HG02870 (cell line): ENCODE results near the gene LGI4.
"Not testable (repeated sequence)": the region's sequence is repeated elsewhere in the genome, so short reads cannot be mapped to it uniquely, and the experiment has no call there.

Experiments used
- ATAC-seq: cut with Tn5 transposase; IDR thresholded peaks from one replicate; pipeline ENCODE4 v1.9.1; 2021; ENCODE audit warnings: mild to moderate bottlenecking, moderate library complexity; ENCODE audit not compliant: unreplicated experiment

Gene LGI4

DNA sequence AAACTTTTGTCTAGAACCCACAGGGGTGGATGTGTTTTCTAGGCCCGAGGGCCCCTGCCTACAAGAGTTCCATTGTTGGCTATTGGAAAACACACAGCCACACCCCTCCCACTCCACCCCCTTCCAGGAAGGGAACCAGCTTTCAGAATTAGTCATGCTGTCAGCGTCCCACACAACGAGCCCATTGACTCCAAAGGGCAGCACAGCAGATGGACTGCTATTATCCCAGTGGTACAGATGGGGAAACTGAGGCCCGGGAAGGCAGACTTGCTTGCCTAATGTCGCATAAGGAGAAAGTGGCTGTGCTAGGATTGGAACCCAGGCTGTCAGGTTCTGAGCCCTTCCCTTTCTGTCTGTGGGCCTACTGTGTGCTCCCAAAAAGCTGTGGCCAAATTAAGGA lies 27.3 kb downstream of the LGI4 start:
- ATAC-seq: no peak

DNA sequence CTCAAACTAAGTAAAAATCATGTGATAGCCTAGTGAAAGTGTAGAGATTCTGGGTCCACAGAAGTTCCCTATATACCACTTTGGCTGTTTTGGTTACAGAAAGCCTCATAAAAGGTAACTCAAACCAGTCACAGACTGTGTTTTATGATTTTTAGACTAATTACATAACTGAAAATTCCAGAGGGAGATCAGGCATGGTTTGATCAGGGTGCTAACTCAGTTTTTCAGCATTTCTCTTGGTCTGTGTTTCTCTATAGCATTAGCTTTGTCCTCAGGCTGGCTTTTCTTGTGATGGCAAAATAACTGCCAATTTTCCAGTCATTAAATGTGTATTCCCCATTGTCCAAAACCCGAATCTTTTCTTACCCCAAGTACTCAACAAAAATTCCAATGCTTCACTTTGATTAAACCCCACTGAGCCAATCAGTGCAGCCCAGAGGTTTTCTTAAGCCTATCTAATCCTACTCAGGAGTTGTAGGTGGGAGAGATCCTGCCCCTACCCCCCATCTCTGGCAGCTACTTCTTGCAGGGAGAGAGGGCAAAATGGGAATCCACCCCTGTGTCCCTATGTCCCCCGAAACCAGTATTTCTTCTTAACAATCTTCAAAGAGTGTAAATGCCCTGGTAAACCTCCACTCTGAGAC lies 27.8 kb downstream of the LGI4 start:
- ATAC-seq: no peak

DNA sequence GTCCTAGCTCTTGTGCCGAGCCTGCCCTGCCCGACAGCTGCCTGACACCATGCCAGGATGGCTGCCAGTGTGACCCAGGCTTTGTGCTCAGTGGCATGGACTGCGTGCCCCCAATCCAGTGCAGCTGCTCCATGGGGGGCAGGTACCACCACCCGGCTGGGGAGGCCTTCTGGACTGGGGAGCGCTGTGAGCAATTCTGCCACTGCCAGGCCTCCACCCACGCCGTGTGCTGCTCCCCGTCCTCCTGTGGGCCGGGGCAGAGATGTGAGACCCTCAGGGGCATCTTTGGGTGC lies 28.6 kb downstream of the LGI4 start:
- ATAC-seq: no peak

DNA sequence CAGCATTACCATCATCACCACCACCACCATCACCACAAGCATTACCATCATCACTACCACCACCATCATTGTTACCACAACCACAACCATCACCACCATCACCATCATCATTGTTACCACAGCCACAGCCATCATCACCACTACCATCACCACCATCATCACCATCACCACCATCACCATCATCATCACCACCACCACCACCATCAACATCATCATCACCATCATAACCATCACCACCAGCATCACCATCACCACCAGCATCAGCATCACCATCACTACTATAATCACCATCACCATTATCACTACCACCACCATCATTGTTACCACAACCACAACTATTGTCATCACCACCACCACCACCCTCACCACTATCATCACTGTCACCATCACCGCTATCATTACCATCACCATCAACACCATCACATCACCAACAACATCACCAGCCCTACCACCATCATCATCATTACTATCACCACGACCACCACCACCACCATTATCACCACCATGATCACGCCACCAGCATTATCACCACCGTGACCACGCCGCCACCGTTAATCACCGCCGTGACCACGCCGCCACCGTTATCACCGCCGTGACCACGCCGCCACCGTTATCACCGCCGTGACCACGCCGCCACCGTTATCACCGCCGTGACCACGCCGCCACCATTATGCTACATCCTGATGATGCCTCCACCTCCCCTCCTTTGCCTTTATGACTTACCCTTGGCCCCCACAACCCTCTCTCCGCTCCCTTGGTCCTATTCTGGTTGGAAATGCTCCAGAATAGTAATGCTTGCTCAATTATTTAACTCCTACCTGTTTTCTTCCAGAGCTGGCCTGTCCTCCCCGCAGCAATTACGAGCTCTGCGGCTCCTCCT lies 29.2 kb downstream of the LGI4 start:
- no peak for ATAC-seq

DNA sequence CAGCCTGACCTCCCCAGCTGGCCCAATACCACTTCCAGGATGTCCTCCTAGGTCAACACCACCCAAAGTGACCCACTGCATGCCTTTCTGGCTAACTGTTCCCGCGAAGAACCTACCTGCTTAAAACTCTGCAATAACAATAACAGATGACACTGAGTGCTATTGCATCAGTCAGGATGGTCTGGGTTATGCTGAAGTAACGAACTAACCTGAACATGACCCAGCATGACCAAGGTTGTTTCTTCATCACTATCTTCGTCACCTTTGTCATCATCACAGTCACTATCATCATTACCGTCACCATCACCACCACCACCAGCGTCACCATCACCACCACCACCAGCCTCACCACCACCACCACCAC lies 29.8 kb downstream of the LGI4 start:
- ATAC-seq: no peak

DNA sequence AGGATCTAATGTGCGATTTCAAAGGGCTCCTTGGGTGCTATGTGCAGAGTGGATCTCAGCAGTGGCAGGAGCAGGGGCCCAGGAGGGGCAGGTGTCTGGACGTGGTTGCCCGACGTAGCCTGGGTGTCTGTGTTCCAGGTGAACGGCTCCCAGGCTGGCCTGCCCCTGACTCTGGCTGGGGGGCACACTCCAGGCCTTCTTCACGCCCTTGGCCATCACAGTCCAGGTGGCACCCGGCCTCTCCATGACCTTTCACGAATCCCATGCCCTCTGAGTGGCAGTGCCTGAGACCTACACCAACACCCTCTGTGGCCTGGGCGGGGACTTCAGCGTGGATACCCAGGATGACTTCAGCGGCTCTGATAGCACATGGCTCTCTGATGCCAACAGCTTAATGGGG lies 30.5 kb downstream of the LGI4 start:
- no peak for ATAC-seq

DNA sequence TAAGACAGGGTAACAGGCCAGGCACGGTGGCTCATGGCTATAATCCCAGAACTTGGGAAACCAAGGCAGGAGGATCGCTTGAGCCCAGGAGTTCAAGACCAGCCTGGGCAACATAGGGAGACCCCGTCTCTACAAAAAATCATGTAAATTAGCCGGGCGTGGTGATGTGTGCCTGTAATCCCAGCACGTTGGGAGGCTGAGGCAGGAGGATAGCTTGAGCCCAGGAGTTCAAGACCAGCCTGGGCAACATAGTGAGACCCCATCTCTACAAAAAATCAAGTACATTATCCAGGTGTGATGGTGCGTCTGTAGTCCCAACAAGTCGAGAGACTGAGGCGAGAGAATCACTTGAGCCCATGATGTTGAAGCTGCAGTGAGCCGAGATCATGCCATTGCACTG lies 31.2 kb downstream of the LGI4 start:
- ATAC-seq: not testable (repeated sequence)

DNA sequence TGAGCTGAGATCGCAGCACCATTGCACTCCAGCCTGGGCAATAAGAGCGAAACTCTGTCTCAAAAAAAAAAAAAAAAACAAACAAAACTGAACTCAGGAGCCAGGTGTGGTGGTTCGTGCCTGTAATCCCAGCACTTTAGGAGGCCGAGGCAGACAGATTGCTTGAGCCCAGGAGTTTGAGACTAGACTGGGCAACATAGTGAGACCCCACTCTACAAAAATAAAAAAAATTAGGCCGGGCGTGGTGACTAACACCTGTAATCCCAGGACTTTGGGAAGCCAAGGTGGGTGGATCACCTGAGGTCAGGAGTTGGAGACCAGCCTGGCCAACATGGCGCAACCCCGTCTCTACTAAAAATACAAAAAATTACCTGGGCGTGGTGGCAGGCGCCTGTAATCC lies 32.9 kb downstream of the LGI4 start:
- ATAC-seq: not testable (repeated sequence)

DNA sequence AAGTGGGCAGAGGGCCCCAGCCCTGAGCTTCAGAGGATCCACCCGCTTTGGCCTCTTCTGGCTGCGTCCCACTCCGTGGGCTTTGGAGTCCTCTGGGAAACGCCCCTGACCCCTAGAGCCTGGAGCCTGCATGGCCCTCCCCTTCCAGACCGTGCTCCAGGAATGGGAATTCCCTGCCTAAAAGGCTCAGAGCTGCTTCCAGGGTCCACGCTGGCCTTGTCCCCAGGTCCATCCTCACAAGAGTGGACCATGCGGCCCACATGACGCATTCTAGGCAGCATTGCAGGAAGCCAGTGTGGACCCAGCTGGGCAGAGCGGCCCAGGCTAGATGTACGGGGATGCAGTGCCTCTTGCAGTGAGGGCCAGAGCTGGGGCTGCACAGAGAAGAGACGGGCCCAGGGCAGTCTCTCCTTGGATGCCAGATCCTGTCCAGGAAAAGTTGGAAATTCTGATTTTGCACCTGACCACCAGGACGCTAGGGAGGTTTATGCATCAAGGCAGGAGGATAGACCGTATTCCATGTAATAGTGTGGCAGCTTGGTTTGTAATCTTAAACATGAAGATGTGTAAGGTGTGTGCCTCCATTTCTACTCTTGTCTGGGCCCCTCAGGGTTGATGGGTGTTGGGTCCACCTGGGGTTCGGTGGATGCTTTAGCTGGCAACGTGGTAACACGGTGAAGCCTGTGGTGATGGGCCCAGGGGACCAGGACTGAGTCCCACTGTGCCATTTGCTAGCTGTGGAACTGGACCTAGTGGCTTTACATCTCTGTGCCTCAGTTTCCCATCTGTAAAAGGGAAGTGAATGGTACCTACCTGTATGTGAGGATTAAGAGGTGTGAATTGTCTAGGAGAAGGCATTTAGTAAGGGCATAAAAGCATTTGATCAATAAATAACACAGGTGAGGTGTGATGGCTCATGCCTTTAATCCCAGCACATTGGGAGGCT lies 34.0 kb downstream of the LGI4 start:
- ATAC-seq: no peak

DNA sequence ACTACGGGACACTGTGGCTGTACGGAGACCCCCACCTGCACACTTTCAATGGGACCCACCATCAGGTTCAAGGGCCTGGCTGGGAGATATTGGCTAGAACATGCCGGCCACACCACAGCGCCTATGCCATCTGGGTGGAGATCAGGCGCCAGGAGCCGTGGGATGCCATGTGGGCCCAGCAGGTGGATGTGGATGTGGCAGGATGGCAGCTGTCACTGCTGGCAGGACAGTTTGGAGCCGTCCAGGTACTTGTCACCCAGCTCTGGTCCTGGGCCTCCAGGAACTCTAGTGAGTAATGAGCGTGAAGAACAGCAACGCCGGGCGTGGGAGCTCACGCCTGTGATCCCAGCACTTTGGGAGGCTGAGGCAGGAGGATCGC lies 35.0 kb downstream of the LGI4 start:
- no peak for ATAC-seq

DNA sequence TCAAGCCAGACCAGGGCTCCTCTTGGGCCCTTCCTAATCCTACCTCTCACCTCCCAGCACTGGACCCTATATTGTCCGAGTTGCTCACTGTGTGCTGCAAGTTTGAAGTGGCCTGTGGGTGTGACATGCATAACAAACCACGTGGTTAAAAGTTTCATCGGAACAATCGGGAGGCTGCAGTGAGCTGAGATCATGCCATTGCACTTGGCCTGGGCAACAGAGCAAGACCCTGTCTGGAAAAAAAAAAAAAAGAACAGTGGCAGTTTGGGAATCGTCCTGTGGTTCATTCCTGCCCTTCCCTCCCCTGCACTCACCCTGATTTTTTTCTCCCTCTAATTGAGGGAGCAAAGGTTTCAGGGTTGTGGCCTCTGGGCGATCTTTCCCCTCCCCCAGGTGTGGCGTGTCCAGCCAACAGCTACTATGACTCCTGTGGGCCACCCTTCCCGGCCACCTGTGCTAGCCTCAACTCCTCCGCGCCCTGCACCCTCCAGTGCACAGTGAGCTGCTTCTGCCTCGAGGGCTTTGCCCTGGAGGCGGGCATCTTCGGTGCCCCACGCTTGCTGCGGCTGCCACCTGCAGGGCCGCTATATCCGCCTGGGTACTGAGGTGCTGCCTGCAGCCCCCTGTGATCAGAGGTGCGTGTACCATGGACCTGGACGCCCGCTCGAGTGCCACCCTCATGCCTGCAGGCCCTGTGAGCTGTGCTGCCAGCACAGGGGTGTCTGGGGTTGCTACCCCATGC lies 35.5 kb downstream of the LGI4 start:
- no peak for ATAC-seq

DNA sequence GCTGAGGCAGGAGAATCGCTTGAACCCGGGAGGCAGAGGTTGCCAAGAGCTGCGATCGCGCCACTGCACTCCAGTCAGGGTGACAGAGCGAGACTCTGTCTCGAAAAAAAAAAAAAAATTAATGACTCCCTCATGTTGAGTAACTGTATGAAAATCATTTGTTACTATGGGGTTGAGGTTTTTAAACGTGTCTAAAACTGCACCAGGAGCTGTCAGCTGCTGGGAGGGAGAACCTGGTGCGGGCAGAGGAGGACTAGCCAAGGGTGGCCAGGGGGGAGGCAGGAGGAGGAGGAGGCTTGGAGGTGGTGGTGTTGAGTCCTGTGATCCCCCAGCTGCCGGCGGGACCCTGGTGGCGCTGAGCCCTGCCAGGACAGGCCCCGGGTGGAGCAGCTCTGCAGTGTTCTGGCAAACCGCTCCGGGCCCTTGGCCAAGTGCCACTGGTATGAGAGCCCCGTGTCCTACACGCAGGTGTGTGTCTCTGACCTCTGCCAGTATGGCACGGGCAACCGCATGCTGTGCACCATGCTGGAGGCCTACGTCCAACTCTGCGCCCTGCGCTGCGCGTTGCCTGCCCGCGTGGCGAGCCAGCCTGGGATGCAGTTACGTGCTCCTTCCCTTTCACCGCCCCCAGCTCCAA lies 36.3 kb downstream of the LGI4 start:
- ATAC-seq: no peak

DNA sequence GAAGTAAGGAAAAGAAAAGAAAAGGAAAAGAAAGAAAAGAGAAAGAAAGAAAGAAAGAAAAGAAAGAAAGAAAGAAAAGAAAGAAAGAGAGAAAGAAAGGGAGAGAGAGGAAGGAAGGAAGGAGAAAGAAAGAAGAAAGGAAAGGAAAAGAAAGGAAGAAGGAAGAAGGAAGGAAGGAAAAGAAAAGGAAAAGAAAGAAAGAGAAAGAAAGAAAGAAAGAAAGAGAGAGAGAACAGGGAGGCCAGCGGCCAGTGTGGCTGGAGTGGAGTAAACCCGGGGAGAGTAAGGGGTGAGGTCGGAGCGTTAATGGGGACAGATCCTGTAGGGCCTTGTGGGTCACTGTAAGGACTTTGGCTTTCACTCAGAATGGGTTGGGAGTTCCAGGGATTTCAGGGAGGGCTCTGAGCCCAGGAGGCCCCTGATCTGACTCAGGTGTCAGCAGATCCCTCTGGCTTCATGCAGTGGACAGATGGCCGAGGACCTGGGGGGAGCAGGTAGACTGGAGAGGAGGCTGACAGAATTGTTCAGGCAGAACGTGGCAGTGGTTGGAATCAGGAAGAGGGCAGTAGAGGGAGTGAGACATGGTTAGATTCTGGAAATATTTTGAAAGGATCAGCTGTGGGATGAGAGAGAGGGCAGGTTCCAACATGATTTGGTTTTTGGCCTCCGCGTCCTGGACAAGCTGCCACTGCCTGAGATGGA lies 39.0 kb downstream of the LGI4 start:
- no peak for ATAC-seq

DNA sequence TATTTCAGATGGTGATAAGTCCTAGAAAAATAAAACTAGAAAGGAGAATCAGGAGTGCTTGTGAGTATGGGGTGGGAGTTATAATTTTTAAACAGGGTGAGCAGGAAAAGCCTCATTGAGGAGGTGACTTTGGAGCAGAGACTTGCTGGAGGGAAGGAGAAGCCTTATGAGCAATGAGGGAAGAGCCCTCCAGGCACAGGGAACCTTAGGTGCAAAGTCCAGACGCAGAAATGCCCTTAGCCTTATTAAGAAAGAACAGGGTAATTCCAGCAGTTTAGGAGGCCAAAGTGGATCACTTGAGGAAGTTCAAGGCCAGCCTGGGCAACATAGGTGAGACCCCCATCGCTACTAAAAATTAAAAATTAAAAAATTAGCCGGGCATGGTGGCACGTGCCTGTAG lies 40.2 kb downstream of the LGI4 start:
- ATAC-seq: no peak

DNA sequence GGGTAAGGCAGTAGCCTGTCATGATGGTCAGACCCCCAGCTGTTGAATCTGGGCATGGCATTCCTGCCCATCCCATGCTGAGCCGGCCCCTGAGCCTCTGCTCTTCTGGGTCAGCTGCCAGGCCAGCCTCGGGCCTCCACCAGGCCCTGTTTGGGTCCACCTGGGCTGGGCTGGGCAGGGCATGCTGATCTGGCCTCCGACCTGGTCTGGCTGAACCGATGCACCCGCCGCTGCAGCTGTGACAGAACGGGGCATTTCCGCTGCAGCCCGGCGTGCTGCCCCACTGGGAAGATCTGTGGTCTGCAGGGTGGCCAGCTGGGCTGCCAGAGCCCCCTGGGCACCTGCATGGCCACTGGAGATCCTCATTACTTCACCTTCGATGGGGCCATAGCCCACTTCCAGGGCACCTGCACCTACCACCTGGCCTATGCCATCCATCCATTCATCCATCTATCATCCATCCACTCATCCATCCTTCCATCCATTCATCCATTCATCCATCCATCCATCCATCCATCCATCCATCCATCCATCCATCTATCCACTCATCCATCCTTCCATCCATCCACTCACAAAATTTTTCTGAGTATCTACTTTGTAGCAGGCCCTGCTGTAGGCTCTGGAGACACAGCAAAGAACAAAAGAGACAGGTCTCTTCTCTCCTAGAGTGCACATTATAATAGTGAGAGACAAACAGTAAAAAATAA lies 40.8 kb downstream of the LGI4 start:
- no peak for ATAC-seq

DNA sequence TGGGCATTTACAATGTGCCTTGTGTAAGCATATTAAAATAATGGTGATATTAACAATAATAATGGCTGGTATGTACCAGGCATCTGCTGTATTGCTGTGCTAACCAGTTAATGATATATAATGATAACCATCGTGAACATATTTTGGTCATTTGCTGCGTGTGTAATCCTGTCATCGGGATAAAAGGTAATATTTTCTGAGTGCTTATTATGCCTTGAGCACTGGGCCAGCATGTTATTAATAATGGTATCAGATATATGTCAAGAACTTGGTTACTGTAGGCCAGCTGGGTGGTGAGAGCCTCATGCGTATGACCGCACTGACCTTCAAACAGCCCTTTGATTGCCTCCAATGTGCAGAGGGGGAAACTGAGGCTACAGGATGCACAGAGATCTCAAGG lies 41.4 kb downstream of the LGI4 start:
- ATAC-seq: no peak

DNA sequence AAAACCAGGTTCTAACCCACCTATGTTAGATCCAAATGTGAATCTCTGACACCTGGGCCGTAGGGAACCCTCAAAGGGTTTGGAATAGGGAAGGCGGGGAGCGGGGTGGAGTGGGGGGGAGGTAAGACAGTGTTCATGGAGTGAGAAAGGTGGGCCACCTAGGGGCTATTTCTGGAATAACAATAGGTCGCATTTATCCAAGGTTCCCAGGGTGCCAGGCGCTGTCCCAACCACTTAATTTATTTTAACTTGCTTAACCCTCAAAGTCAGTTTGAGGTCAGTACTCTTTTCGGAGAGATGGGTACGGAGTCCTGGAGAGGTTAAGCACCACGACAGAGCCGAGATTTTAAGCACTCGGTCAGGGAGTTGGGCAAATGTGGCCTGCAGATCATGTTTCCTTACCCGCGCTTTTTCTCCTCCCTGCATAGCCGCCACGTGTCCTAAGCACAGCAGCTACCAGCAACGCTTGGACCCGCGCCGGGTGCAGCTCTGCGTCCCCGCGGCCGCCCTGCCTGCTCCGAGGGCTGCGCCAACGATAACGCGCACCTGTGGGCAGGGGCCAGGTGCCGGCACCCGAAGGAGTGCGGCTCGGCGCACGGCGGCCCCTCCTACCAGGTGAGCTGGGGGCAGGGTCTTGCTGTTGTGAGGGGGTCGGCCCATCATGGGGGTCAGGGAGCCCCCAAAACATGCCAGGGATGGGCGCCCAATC lies 44.2 kb downstream of the LGI4 start:
- ATAC-seq: no peak

DNA sequence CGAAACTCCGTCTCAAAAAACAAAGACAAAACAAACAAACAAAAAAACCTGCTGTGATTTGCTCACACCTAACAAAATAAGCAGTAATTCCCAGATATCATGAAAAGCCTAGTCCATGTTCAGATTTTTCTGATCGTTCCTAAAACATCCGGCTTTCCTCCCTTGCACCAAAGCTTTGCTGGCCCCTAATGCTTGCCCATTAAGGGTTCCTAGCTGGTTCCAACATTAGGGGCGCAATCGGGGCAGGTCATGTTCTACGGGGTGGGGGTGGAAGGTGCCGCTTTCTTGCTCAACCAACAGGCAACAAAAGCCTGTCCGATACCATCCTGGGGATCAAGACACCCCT lies 44.7 kb downstream of the LGI4 start:
- no peak for ATAC-seq

DNA sequence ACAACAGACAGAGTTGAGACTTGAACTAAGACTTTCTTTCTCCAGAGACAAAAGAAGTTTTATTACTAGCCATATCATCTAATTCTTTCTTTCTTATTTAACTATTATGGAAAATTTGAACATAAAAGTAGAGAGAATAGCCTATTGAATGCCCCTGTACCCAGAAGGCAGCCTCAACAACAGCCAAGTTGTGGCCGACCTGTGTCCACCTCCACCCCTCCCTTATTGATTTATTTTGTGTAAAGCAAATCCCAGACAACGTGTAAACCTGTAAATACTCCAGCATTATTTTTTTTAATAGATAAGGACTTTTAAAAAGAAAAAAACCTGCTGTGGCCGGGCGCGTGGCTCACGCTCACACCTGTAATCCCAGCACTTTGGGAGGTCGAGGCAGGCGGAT lies 45.3 kb downstream of the LGI4 start:
- no peak for ATAC-seq
